ACHN (cell line): ENCODE data around the gene FAM89A.

Source experiments
- DNase-seq: peaks from one replicate; pipeline ENCODE4 v3.0.0-alpha.2; 2015
- in situ Hi-C: cut with HindIII; loops from 2 replicates; pipeline ENCODE4 v1.10.0; 2017; ENCODE audit warnings: low sequenced_read_pairs, low pct_ligation_motif_present, low pct_unique_long_range_greater_than_20kb

The FAM89A gene

DNA sequence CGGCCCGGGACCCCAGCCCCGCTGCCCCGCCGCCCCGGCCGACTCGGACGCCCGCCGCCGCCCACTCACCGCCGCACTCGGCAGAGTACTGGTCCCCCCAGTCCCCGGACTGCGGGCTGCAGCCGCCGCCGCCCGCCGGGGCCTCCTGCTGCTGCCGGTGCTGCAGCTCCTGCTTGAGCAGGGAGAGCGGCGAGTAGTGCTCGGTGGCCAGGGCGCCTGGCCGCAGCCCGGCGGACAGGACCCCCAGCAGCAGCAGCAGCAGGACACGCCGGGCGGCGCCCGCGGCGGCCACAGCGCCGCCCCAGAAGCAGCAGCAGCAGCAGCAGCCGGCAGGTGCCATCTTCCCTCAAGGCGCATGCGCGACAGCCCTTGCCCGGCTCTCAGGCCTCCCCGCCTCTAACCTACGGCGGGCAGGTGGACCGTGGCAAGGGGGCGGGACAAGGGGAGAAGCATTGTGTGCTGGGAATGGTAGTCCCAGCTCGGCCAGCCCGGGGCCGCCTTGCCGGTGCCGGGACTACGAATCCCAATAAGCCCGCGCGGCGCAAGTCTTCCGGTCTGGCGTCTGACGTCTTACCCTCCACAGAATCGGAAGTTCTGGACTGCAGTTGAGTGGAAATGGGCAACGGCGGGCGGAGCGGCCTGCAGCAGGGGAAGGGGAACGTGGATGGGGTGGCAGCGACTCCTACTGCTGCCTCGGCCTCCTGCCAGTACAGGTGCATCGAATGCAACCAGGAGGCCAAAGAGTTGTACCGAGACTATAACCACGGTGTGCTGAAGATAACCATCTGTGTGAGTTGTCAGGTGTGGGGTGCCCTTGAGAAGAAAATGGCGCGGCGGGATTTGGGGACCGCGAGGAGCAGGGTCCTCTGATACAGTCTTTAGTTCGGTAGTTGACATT, 61.3 kb downstream of the FAM89A start, which contains the start of the genes ARV1 and TTC13:
ARV1 (plus strand) TSS at position 604 of the 898 bp plus-strand sequence; CDS start at position 616, 12 bp downstream.
TTC13 (minus strand) TSS at position 371 of the 898 bp plus-strand sequence; CDS start at position 340, 31 bp downstream.
- DNase-seq: peak; percentile 99
- in situ Hi-C loops: no loop called here

DNA sequence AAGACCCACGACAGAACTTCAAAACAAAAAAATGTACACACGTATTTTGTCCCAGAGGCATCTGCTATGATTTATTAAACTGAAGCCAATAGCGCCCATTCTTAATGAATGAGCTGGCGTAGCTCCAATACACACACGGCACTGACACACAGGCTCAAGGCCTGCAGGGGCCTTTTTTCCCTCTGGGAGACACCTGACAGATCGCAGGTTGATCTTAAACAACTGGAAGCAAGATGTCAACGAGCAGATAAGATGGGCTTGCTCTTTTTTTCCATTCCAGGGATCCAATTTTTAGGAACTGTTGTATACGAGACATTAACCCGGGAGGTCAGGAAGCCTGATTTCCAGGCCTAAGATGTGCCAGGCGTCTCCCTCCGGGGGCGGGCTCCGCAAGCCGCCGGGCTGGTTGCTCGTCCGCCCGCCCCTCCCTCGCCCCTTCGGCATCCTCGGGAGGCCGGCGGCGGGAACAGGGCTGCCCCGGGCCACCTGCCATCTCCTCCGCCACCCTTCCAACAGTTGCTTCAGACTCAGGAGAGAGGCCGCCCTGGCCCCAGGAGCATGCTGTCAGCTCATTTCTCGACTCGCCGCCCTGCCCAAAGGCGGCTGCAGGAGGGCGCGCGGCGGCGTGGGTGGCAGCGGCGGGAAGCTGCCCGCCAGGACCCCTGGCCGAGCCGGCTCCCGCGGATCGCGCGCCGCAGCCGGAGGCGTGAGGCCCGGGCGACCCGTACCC, 62.1 kb downstream of the FAM89A start:
- in situ Hi-C loops: no loop called here
- DNase-seq: peak; percentile 29

DNA sequence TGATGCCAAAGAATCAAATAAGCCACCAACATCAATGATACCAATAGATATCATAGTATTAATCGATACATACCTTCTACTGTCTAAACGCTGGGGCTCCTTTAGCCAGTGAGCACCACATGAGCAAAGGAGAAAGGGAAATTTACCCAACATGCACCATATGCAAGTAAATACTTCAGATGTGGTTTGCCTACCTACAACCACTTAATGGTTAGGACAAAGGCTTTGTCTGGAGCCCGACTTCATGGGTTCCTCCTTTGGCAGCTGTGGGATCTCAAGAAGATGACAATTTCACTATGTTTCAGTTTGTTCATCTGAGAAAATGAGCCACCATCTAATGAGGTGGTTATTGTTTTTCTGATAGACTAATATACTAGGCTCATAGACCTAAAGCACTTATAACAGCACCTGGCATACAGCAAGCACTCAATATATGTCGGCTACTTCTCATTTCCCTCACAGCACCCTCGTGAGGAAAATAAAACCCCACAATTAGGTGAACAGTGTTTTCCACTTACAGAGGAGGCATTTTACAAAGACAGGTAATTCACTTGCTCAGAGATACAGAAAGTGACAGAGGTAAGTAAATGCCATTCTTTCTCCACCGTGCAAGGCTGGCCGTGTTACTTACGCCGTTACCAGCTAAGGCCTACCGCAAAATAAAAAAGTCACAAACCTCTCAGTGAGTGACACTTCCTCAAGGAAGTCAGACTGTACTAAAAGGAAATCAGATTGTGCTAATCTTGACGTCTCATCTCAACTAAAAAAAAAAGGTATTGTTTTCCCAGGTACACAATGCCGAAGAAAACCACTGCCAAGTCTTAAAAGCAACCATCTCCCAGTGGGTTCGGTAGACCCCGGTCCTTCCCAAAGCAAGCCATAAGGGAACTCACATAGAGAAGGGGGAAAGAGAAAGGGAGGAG, 63.0 kb downstream of the FAM89A start:
- DNase-seq: no peak
- in situ Hi-C loops: no loop called here

DNA sequence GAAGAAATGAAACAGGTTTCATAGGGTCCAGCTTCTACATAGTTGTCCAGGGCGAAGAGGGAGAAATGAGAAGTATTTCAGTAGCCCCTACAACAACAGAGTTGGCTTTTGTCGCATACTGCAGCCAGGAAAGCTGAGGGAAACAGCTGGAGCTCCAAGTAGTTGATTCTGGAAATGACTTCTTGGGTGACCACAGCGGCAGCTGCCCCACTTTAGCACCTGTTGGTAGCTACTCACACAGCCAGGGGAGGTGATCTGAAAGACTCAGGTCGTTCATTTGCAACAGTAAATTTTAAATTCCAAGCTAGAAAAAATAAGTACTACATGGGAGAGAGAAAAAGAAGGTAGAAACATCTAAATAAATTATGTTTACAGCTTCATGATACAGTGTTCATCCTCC, 63.7 kb downstream of the FAM89A start:
- DNase-seq: no peak
- in situ Hi-C loops: no loop called here

DNA sequence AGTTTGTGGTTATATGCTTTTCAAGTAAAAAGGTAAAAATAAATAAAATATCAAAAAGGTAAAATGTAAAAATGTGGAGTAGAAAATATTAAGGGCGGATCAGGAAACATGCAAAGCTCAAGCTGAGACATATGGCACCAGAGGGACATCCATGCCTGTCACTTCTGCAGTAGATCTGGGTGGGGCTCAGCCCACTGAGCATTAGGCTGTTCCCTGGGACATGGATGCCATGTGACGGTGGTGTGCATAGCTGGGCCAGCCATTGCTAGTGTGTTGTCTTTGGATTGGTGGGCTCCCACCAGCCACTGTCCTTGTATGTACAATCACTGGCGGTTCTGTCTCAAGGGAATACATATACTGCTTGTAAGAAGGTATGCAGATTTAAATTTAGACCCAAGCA, 64.4 kb downstream of the FAM89A start:
- no peak for DNase-seq
- in situ Hi-C loops: no loop called here

DNA sequence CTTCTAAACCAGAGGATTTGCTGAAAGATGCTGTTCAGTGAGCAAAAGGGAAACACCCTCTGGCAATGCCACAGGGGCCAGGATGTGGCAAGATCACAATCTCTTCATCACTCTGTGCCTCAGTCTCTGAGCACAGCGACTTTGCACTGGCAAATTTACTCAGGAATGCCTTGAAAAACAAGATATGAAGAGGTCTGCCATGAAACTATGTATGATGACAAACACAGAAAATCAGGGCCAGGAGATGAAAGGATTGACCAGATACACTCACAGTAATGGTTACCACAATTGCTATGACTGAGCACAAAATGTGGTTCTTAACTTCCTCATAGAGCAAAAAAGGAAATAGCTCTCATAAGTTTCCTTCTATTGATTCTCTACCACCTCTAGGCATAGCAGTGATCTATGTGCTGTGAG, 67.2 kb downstream of the FAM89A start:
- in situ Hi-C loops: no loop called here
- DNase-seq: no peak

DNA sequence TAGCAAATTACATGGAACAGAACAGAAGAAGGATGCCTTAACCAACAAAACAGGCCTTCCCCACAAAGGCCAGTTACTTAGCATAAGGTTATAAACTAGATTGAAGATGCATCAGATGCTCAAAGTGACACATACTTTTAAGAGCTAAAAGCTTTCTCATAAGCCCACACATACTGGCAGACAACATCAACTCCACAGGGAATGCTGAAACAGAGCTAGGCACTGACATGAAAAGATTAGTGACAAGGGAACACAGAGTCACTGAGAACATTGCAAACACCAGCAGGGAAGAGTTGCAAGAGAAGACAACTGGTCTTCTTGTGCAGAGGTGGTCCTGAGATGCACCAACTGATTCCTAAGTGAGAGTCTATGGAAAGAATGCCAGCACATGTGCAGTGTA, 68.3 kb downstream of the FAM89A start:
- in situ Hi-C loops: no loop called here
- DNase-seq: no peak

DNA sequence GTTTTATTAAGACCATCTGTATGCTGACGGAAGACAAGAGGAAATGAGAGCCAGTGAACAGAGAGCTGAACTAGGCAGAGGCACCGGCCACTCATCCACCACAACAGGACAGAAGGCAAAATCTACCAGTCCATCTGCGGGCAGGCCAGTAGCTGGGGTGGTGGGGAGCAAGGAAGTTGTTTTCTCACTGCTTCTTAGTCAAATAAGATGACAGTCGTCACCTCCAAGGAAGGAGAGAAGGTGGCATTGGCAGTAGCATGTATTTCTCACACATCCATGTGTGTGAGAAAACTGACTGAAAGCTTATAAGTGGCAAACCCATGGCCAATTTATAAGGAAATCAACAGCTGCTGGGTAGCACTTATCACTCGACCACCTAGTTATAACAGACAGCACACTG, 69.6 kb downstream of the FAM89A start:
- in situ Hi-C loops: no loop called here
- DNase-seq: no peak
